Breast epithelium (tissue), 4 donors: Measurements from ENCODE around the gene C4BPA. TPM values are rescaled to one million over a fixed set of nuclear protein-coding genes. Genes with fewer than 3 reads are reported as not detected.

ENCODE experiments used
- DNase-seq, 2 donors: peaks; one replicate each; pipeline ENCODE4 v3.0.0-alpha.2; 2019; ENCODE audit warnings: low spot score in 2 of 2
- H3K27ac ChIP-seq, 2 donors: fragments of 200-600 bp; sonication (generic) in 1 of 2; one replicate each; pipeline ENCODE4 v1.5.1; 2016 to 2019; ENCODE audit warnings: mild to moderate bottlenecking in 1 of 2
- H3K27me3 ChIP-seq, 2 donors: fragments of 200-600 bp; sonication (generic) in 1 of 2; one replicate each; pipeline versions ENCODE4 v1.5.1 to v1.6.0; 2017 to 2019; ENCODE audit warnings: control low read depth in 1 of 2, mild to moderate bottlenecking in 1 of 2
- H3K36me3 ChIP-seq: fragments of 200-600 bp; one replicate; pipeline ENCODE4 v1.5.1; 2019
- H3K4me1 ChIP-seq, 2 donors: fragments of 200-600 bp; sonication (generic); one replicate each; pipeline ENCODE4 v1.5.1; 2016 to 2019; ENCODE audit warnings: control low read depth in 1 of 2
- H3K4me3 ChIP-seq, 3 donors: fragments of 200-600 bp; sonication (generic); 1 replicate in 2 of 3; 2 replicates in 1 of 3; pipeline ENCODE4 v1.5.1; 2016 to 2019; ENCODE audit warnings: mild to moderate bottlenecking in 3 of 3, moderate library complexity in 2 of 3
- H3K9me3 ChIP-seq, 2 donors: fragments of 200-600 bp; sonication (generic) in 1 of 2; one replicate each; pipeline ENCODE4 v1.5.1; 2016 to 2019; ENCODE audit warnings: control low read depth in 1 of 2
- POLR2A ChIP-seq: fragments of 450-650 bp; IDR thresholded peaks from one replicate; pipeline ENCODE4 v1.6.1; 2016; ENCODE audit warnings: antibody characterized with exemption, mild to moderate bottlenecking, moderate library complexity
- POLR2AphosphoS5 ChIP-seq, 3 donors: sonication (generic); formaldehyde crosslinking; IDR thresholded peaks; one replicate each; pipeline ENCODE4 v1.6.1; 2017; ENCODE audit warnings: antibody characterized with exemption in 3 of 3
- intact Hi-C: fragments of 100-400 bp; cut with DNase I; formaldehyde crosslinking; loops from one replicate; pipeline ENCODE4 v1.15.1; 2023; ENCODE audit warnings: low total_unique reads
- total RNA-seq, 3 donors: library from RNA; depleted of rRNA; stranded (reverse); fragments of >200 nt; gene quantifications; one replicate each; pipeline ENCODE4 v1.1.0, GENCODE V29; 2016
- TF ChIP-seq, protein P1 (sequence below), 3 donors: fragments of 450-650 bp; IDR thresholded peaks; one replicate each; pipeline ENCODE4 v1.5.1; 2016 to 2017; ENCODE audit warnings: antibody characterized with exemption in 3 of 3, mild to moderate bottlenecking in 3 of 3, moderate library complexity in 3 of 3

The C4BPA gene
- total RNA-seq, 3 donors from 2014 or later = 6.4 to 7.5 TPM; not detected in 1

DNA sequence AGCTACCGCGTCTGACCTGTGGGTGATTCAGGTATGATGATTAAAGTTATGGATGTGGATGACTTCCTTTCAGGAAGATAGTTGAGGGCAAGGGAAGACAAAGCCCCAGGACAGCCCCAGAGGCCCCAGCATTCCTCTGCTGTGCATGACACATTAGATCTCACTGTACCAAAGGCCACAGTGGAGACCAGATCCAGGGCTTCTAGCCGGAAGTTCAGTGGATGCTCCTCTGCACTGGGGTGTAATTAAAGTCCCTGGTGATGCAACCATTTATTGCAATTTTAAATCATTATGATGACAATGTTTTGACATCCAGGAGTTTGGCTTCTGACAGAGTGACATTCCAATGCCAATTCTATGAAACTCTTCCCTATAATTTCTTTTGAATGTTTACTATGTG is 5.0 kb downstream of the C4BPA start:
- H3K4me1 ChIP-seq = no peaks in the 10 kb centered on the region
- no peak overlapping the region for H3K27ac ChIP-seq
- DNase-seq = no peak
- H3K4me3 ChIP-seq = no peak overlapping the region
- no peaks in the 10 kb centered on the region for H3K9me3 ChIP-seq
- no peaks in the 10 kb centered on the region for H3K27me3 ChIP-seq
- H3K36me3 ChIP-seq = no peaks in the 10 kb centered on the region
- TF ChIP-seq POLR2AphosphoS5 (IDR thresholded peaks at IDR 0.05) = no peak
- no peak for TF ChIP-seq POLR2A
- TF ChIP-seq, protein P1, sequence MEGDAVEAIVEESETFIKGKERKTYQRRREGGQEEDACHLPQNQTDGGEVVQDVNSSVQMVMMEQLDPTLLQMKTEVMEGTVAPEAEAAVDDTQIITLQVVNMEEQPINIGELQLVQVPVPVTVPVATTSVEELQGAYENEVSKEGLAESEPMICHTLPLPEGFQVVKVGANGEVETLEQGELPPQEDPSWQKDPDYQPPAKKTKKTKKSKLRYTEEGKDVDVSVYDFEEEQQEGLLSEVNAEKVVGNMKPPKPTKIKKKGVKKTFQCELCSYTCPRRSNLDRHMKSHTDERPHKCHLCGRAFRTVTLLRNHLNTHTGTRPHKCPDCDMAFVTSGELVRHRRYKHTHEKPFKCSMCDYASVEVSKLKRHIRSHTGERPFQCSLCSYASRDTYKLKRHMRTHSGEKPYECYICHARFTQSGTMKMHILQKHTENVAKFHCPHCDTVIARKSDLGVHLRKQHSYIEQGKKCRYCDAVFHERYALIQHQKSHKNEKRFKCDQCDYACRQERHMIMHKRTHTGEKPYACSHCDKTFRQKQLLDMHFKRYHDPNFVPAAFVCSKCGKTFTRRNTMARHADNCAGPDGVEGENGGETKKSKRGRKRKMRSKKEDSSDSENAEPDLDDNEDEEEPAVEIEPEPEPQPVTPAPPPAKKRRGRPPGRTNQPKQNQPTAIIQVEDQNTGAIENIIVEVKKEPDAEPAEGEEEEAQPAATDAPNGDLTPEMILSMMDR (IDR thresholded peaks at IDR 0.05) = no peak
- intact Hi-C loops = no loop called here

DNA sequence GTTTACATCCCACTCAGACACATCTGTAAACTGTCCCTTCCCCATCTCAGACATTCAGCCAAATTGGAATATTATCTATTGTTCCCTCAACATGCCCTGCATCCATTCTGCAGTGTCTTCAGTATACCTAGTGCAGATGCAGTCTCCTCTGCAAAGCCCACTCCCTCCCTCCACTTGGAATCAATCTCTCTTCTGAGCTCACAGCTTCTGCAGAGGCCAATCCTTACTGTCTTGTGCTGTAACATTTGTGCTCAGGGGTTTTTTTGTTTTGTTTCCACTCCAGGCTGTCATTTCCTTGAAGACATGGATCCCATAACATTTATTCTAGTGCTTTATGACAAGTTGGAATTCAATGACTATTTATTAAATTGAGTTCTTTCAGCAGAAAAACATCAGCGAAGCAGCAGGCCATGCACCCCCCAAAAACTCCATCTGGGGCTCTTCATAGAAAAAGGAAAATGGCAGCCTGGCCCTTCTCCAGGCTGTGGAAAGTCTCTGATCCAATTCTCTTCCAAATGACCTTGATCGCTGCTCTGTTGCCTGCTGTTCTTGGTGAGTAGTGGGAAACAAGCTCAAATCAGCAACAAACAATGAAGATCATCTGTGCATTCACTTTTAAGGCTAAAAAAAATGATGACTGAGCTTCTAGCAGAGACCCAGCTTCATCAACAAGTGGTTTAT is 8.7 kb downstream of the C4BPA start:
- DNase-seq = no peak
- TF ChIP-seq POLR2A (no peak), POLR2AphosphoS5 (IDR thresholded peaks at IDR 0.05) (no peak)
- TF ChIP-seq, protein P1 (IDR thresholded peaks at IDR 0.05) = no peak
- Histone ChIP-seq H3K4me3 (no peak overlapping the region), H3K4me1 (no peaks in the 10 kb centered on the region), H3K27ac (no peak overlapping the region), H3K36me3 (no peaks in the 10 kb centered on the region), H3K9me3 (no peaks in the 10 kb centered on the region), H3K27me3 (no peaks in the 10 kb centered on the region)
- intact Hi-C loops = no loop called here

DNA sequence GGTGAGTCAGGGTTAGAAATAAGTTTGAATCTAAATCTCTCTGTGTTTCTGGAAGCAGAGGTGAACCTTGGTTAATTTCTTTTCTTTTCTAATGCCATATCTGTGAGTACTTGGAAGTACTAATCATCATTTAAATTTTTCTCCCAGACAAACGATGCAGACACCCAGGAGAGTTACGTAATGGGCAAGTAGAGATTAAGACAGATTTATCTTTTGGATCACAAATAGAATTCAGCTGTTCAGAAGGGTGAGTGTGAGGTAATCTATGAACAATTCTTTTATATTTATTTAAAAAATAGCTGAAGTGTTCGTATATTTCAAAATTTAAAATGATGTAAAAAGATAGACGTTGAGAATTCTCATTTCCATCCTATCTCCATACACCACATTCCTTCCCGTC is 11.2 kb downstream of the C4BPA start:
- no peaks in the 10 kb centered on the region for H3K27me3 ChIP-seq
- H3K36me3 ChIP-seq = no peaks in the 10 kb centered on the region
- TF ChIP-seq, protein P1 (IDR thresholded peaks at IDR 0.05) = no peak
- TF ChIP-seq POLR2A (no peak), POLR2AphosphoS5 (IDR thresholded peaks at IDR 0.05) (no peak)
- no peak for DNase-seq
- intact Hi-C loops = no loop called here
- H3K4me1 ChIP-seq = no peaks in the 10 kb centered on the region
- no peak overlapping the region for H3K4me3 ChIP-seq
- no peaks in the 10 kb centered on the region for H3K9me3 ChIP-seq
- no peak overlapping the region for H3K27ac ChIP-seq

DNA sequence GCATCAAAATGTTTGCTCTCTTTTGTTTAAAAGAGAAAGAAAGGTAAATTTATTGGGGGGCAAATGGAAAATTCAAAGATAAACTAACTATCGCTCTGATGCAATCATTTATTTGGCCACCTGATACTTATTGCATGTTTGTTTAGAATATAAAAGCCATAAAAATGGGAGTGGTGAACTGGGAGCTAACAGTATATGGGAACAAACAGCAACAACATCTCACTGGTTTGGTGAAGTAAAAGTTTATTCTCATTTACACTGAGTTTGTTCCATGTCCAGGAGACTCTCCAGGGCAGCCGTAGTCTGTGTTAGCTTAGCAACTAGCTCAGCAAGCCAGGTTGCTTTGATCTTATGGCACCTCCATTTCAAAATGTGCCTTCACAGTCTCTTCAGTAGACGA is 20.4 kb downstream of the C4BPA start:
- H3K9me3 ChIP-seq = peaks cover 4 to 13% of the 10 kb centered on the region in 2 donors
- no peaks in the 10 kb centered on the region for H3K27me3 ChIP-seq
- no peak overlapping the region for H3K4me3 ChIP-seq
- DNase-seq = no peak
- H3K27ac ChIP-seq = no peak overlapping the region
- intact Hi-C loops = no loop called here
- no peaks in the 10 kb centered on the region for H3K4me1 ChIP-seq
- TF ChIP-seq, protein P1 (IDR thresholded peaks at IDR 0.05) = no peak
- TF ChIP-seq POLR2AphosphoS5 (IDR thresholded peaks at IDR 0.05) = no peak
- TF ChIP-seq POLR2A = no peak
- H3K36me3 ChIP-seq = no peaks in the 10 kb centered on the region

DNA sequence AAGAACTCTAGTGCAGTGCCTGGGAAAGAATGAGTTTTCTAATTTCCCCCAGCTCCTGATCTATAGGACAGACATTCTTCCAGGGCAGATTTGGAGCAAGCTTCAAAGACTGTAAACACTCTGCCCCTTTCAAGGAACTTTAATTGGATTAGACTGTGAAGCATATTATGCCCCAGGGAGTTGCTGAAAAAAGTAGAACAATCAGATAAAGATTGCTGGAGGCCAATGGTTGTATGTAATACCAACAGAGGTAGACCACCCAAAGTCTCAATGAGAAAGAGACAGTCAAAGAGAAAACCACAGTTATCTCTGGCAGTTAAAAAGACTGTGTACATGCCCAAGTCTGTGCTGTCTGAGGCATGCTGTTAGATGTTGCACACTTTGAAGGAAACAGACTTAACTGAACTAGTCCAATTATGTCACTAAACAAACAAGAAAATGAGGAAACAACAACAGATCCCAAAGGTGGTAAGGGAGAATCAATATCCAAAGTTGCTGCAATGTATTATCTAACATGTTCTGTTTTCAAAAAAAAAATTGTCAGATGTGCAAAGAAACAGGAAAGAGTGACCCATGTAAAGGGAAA is 24.4 kb downstream of the C4BPA start:
- no peaks in the 10 kb centered on the region for H3K4me1 ChIP-seq
- no peak overlapping the region for H3K27ac ChIP-seq
- peaks cover 13 to 22% of the 10 kb centered on the region in 2 donors for H3K9me3 ChIP-seq
- TF ChIP-seq, protein P1 (IDR thresholded peaks at IDR 0.05) = no peak
- TF ChIP-seq POLR2AphosphoS5 (IDR thresholded peaks at IDR 0.05) = no peak
- TF ChIP-seq POLR2A = no peak
- H3K4me3 ChIP-seq = no peak overlapping the region
- DNase-seq = no peak
- no peaks in the 10 kb centered on the region for H3K27me3 ChIP-seq
- intact Hi-C loops = no loop called here
- H3K36me3 ChIP-seq = no peaks in the 10 kb centered on the region
